Esophagus squamous epithelium (tissue), 4 donors: ENCODE data around the gene KCTD1.

ENCODE experiments used
- CTCF ChIP-seq, 6 experiments: fragments of 450-650 bp in 4 of 6; fragments of 200-600 bp in 2 of 6; sonication (generic) in 2 of 6; IDR thresholded peaks; one replicate each; pipeline ENCODE4 v1.5.1; 2016 to 2019; ENCODE audit warnings: antibody characterized with exemption in 6 of 6, mild to moderate bottlenecking in 4 of 6, moderate library complexity in 4 of 6
- POLR2A ChIP-seq, 4 donors: fragments of 450-650 bp; IDR thresholded peaks; one replicate each; pipeline ENCODE4 v1.6.1; 2017; ENCODE audit warnings: antibody characterized with exemption in 4 of 4, mild to moderate bottlenecking in 4 of 4, moderate library complexity in 3 of 4

GRCh38 chr18:26416652-26417150, 131.7 kb downstream of the KCTD1 start:
- TF ChIP-seq POLR2A (IDR thresholded peaks at IDR 0.05): no peak
- no peak for TF ChIP-seq CTCF (IDR thresholded peaks at IDR 0.05)
